NCI-H146 treated with DMSO at 0.1 percent for 48 hours (cell line): ENCODE results near the gene OIP5.
"Not testable (repeated sequence)": the region's sequence is repeated elsewhere in the genome, so short reads cannot be mapped to it uniquely, and the experiment has no call there.

Experiments used
- DNase-seq: peaks from one replicate; lab custom pipeline; 2025; ENCODE audit not compliant: unreplicated experiment; lab: John Stamatoyannopoulos, UW

The OIP5 gene

GRCh38 chr15:41260924-41261323 lies 71.5 kb downstream of the OIP5 start:
- DNase-seq, result not testable (repeated sequence)

- DNase-seq, result no peak
Observed at GRCh38 chr15:41259546-41260189, 72.7 kb downstream of the OIP5 start.
